Left ventricle myocardium inferior (tissue), 1 donor: ENCODE measurements around the gene KDM6B. TPM values are rescaled to one million over a fixed set of nuclear protein-coding genes. Genes with fewer than 3 reads are reported as not detected.
A peak's percentile ranks its signal among the peaks of the same experiment; 100 is the strongest.

Experiments used
- DNase-seq: peaks from one replicate; pipeline ENCODE4 v3.0.0-alpha.2; 2020
- H3K27ac ChIP-seq: fragments of 200-600 bp; replicated peaks from 2 replicates; pipeline ENCODE4 v1.8.0; 2021
- H3K27me3 ChIP-seq: fragments of 200-600 bp; 2 replicates; pipeline ENCODE4 v1.8.0; 2021; ENCODE audit warnings: low read depth
- H3K36me3 ChIP-seq: fragments of 200-600 bp; 2 replicates; pipeline ENCODE4 v1.8.0; 2021
- H3K4me1 ChIP-seq: fragments of 200-600 bp; 2 replicates; pipeline ENCODE4 v1.8.0; 2021
- H3K4me3 ChIP-seq: fragments of 200-600 bp; 2 replicates; pipeline ENCODE4 v1.8.0; 2021; ENCODE audit warnings: mild to moderate bottlenecking, moderate library complexity
- H3K9me3 ChIP-seq: fragments of 200-600 bp; replicated peaks from 2 replicates; pipeline ENCODE4 v1.8.0; 2021
- CTCF ChIP-seq: fragments of 200-600 bp; IDR thresholded peaks from 2 replicates; pipeline ENCODE4 v1.8.0; 2021; ENCODE audit warnings: antibody characterized with exemption, mild to moderate bottlenecking, borderline replicate concordance
- intact Hi-C: fragments of 100-400 bp; cut with micrococcal nuclease; formaldehyde crosslinking; loops from one replicate; pipeline ENCODE4 v1.11.0; 2022
- long read RNA-seq: library from polyadenylated mRNA; unstranded; transcript quantifications from one replicate; pipeline ENCODE4 v2.0.0, GENCODE V29; 2021
- total RNA-seq: library from RNA; stranded (reverse); fragmentation: NEBNext Ultra II Directional; extraction: Animal tissue kit (Norgen Biotek cat#: 25700); gene quantifications from one replicate; pipeline ENCODE4 v1.2.1, GENCODE V29; 2021
- donor health status: DM: no; HTN: yes; CAD: no; lungs with severe emphysema.

Gene KDM6B
- 23.3 TPM for total RNA-seq
- long read RNA-seq, partial matches to known transcripts: 4 of 9 reads
- long read RNA-seq, other reads (novel, unspliced or antisense): 5 of 9 reads

GRCh38 chr17:7833795-7834541 is at the start of gene KDM6B:
TSS of gene KDM6B (plus strand) at chr17:7834217. CDS start at chr17:7845555, 11,338 bp downstream.
- DNase-seq: peak; percentile 95
- H3K27ac ChIP-seq: peak within 1 kb of the TSS; percentile 99
- H3K9me3 ChIP-seq: no peaks in the 10 kb centered on the region
- no peaks in the 10 kb centered on the region for H3K36me3 ChIP-seq
- TF ChIP-seq CTCF: no peak
- intact Hi-C loops: no loop called here
- peaks cover 7% of the 10 kb centered on the region for H3K27me3 ChIP-seq
- peaks cover 53% of the 10 kb centered on the region for H3K4me1 ChIP-seq
- H3K4me3 ChIP-seq: peak within 1 kb of the TSS; percentile 88

GRCh38 chr17:7786866-7787265 is 47.2 kb upstream of the KDM6B start:
- intact Hi-C loops: no loop called here
- Histone ChIP-seq H3K27me3 (peaks cover 9% of the 10 kb centered on the region), H3K4me1 (no peaks in the 10 kb centered on the region), H3K27ac (no peak overlapping the region), H3K36me3 (no peaks in the 10 kb centered on the region), H3K4me3 (no peak overlapping the region), H3K9me3 (no peaks in the 10 kb centered on the region)
- TF ChIP-seq CTCF: no peak
- DNase-seq: no peak

GRCh38 chr17:7789131-7789530 is 44.9 kb upstream of the KDM6B start:
- DNase-seq: no peak
- TF ChIP-seq CTCF: no peak
- Histone ChIP-seq H3K4me3 (no peak overlapping the region), H3K36me3 (no peaks in the 10 kb centered on the region), H3K27me3 (peaks cover 6% of the 10 kb centered on the region), H3K27ac (no peak overlapping the region), H3K4me1 (no peaks in the 10 kb centered on the region), H3K9me3 (no peaks in the 10 kb centered on the region)
- intact Hi-C loops: no loop called here

GRCh38 chr17:7790150-7790549 is 43.9 kb upstream of the KDM6B start:
- Histone ChIP-seq H3K4me3 (no peak overlapping the region), H3K9me3 (no peaks in the 10 kb centered on the region), H3K36me3 (no peaks in the 10 kb centered on the region), H3K27me3 (peaks cover 13% of the 10 kb centered on the region), H3K4me1 (no peaks in the 10 kb centered on the region), H3K27ac (no peak overlapping the region)
- intact Hi-C loops: no loop called here
- DNase-seq: no peak
- no peak for TF ChIP-seq CTCF

GRCh38 chr17:7792611-7793010 is 41.4 kb upstream of the KDM6B start:
- H3K4me1 ChIP-seq: no peaks in the 10 kb centered on the region
- TF ChIP-seq CTCF: no peak
- no peak overlapping the region for H3K4me3 ChIP-seq
- peaks cover 14% of the 10 kb centered on the region for H3K27me3 ChIP-seq
- DNase-seq: no peak
- H3K9me3 ChIP-seq: no peaks in the 10 kb centered on the region
- H3K27ac ChIP-seq: no peak overlapping the region
- intact Hi-C loops: no loop called here
- no peaks in the 10 kb centered on the region for H3K36me3 ChIP-seq
